ENCODE data around the gene FHAD1.

Gene FHAD1

DNA sequence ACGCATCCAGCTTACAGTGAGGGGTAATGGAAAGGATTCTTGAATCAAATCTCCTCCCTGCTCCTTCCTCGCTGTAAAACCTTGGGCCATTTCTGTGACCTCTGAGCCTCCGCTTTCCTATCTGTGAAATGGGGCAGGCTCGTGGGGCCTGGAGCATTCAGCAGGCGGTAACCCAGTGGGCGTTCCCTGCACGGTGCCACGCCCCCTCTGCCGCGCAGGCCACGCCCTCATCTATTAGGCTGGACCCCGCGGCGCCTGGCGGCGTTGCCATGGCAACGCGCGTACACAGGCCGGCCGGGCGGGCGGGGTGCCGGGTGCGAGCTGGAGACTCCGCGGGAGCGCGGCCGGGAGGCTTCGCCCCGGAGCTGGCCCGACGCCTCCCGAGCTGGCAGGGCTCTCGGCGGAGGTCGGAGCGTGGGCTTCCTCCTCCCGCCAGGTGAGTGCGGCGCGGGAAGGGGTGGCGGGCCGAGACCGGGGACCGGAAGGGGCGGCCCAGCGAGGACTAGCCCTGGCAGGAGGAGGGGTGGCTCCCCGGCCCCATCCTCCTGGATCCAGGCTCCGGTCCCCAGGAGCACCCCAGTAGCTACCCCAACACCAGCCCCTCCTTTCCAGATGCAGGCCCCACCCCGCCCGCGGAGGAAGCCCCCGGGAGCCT lies at the start of gene FHAD1:
TSS of gene FHAD1 (plus strand) at position 264 of the 655 bp plus-strand sequence. CDS start 4,562 bp downstream, outside the sequence.
- DNase-seq, result peak; percentile 55

DNA sequence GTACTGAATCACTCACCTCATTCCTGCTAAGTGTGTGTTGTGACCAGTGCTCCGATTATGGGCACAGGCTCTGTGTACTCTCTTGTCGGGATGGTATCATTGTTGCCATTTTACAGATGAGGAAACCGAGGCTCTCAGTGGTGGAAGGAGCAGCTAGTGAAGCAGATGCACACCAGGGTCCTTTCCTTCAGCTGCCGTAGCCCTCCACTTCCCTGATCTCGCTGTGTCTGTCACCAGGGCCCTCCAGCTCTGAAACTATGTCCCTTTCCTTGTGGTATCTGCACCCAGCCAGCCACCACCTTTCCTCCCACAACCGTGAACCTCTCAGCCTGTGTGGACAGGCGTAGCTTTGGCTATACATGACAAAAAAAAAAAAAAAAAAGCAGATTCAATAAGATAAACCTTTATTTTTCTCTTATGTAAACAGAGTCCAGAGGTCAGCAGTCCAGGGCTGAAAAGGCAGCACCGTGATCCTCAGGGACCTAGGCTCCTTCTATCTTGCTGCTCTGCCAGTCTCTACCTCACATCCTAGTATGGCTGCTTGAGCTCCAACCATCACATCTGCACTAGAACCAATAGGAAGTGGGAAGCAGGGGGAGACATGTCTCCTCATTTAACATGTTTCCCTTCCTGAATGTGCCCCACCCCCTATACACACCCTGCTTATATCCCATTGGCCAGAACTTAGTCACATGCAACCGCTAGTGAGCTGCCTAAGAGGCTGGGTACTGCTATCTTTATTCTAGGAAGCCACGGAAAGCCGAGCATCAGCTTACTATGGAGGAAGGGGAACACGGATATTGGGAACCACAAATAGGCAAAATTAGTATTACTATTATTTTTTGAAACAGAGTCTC lies 49.2 kb upstream of the FHAD1 start:
- no peak for DNase-seq

GRCh38 chr1:15198684-15199083 lies 48.3 kb upstream of the FHAD1 start:
- DNase-seq, result no peak

DNA sequence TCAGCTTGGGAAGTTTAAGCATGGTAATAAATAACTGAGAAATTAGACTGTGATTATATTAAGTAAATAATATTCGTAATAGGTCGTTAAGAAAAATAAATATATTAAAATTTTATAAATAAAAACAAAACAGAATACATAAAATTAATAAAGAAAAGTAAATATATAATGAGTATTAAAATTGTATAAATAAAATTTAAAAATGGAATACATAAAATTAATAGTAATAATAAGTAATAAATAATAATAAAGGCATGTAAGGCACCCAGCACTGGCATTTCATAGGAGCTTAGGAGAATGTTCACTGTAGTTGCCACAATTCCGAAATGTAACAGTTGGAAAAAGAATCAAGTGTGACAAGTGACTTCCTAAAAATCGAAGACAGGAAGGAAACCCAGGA lies 45.8 kb upstream of the FHAD1 start:
- no peak for DNase-seq

DNA sequence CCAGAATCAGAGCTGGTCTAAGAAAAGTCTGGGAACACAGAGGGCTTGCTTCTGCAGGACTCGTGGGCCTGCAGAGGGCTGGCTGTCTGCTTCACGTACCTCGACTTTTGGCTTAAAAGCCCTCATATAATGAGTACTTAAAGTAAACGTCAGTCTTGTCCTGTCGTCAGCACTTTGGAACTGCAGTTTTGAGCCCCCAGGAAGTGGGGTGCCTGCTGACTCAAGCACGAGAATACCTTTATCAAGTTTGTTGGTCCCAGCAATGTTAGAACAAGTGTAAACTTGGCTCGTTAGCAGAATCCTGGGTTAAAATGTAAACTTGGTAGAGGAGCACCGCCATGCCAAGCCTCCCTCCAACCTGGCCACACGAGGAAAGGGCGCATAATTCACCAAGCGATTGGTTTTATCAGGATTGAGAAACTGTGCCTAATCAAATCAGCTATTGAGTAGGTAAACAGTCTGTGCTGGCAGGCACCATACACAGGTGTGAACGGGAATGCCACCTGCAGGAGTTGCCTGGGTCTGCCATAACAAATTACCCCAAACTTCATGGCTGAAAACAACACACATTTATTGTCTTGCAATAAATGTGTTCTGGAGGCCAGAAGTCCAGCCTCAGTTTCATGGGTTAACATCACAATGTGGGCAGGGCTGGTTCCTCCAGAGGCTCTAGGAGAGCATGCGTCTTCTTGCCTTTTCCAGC lies 45.0 kb upstream of the FHAD1 start:
- no peak for DNase-seq

- no peak for DNase-seq
Observed at GRCh38 chr1:15204931-15205330, 42.1 kb upstream of the FHAD1 start.

GRCh38 chr1:15205586-15206346 lies 41.3 kb upstream of the FHAD1 start:
- no peak for DNase-seq

DNA sequence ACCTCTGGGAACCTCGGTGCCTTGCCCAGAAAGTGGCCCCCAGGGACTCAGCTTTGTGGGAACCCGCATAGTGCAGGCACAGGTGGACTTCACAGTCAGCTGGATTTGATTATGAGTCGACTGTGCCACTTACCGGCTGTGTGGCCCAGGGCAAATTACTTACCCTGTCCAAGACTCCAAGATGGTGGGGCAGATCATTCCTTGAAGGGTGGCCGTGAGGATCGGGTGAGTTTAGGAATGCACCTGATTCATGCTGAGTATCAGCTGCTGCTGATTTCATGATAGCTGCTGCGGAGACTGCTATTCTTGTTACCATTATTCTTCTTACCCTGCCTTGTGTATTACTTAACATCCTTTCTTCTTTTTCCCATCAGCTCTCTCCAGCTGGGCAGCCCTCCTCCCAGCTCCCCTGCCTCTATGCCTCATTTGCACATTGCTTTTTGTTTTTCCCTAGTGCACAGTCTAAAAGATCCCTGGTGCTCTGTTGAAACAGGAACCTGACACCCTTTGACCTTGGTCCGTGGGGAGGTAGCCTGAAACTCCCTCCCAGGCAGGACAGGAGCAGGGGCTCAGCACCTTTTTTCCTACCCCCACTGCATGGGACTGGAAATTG lies 40.5 kb upstream of the FHAD1 start:
- DNase-seq, result no peak

- peak; percentile 73 for DNase-seq
Observed at GRCh38 chr1:15207031-15207828, 39.8 kb upstream of the FHAD1 start.

DNA sequence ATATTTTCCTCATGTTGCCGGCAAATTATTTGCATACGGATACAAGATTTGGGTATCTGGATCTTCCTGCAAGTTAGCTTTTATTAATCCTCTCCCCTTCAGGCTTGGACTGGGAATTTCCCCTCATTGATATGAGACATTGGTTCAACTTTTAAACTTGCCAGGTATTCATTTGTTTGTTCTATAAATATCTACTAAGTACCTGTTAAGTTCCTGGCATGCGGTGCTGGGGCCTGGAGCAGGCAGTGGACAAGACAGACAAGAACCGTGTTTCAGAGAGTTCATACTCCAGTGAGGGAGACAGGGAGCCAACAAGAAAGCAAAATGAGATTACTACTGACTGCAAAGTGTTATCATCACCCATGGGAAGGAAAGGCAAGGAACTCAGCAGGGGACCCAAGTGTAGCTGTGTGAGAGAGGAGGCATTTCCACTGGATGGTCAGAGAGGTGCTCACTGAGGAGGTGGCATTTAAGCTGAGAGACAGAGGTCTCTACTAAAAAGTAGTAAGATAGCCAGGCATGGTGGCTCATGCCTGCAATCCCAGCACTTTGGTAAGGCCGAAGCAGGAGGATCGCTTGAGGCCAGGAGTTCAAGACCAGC lies 39.1 kb upstream of the FHAD1 start:
- DNase-seq, result no peak

- no peak for DNase-seq
Observed at GRCh38 chr1:15210651-15211375, 36.2 kb upstream of the FHAD1 start.

DNA sequence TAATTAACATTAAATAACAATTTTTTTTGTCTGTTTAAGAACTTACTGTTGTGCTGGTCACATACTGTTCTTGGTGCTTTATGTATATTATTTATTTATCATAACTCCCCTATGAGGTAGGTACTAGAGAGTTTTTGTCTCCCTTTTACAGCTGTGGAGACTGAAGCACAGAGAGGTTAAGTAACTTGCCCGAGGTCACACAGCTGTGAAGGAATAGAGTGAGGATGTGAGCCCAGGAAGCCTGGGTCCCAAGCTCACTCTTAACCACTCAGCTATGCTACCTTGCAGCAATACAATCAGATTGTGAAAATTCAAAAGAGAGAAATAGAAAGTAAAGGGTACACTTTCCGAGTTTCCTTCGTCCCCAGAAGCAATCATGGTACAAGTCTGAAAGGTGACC lies 35.6 kb upstream of the FHAD1 start:
- no peak for DNase-seq

DNA sequence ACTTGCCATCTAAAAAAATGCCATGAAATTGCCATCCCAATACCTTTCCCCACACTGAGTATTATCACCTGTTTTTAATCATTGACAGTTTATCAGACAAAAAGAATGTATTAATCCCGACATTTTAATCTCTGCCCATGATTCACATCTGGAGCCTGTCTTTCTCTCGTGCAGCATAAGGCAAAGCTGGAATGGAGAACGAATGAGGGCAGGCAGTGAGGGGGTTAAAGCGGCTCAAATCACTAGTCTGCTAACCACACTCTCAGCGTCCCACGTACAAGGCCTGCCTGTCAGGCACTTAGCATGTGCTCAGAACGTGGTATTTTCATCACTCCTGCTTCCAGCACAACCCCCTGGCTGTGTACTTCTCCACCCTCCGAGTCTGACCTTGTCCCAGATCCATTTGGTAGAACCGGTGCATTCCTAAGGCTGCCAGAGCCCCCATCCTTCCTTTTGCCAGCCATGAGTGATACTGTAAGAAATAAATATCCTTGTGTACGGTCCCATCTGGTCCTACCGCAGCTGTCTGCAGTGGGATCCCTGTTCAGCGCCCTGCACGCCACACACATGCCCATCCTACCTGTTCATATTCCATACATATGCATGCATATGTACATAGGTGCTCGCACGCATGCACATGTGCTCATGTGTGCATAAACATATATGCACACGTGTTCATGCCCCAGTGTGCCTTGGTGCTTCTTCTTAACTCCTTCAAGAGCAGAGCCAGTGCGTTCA lies 34.6 kb upstream of the FHAD1 start:
- no peak for DNase-seq

- DNase-seq, result no peak
Observed at GRCh38 chr1:15212954-15213291, 34.1 kb upstream of the FHAD1 start.

- no peak for DNase-seq
Observed at GRCh38 chr1:15213341-15213821, 33.6 kb upstream of the FHAD1 start.

DNA sequence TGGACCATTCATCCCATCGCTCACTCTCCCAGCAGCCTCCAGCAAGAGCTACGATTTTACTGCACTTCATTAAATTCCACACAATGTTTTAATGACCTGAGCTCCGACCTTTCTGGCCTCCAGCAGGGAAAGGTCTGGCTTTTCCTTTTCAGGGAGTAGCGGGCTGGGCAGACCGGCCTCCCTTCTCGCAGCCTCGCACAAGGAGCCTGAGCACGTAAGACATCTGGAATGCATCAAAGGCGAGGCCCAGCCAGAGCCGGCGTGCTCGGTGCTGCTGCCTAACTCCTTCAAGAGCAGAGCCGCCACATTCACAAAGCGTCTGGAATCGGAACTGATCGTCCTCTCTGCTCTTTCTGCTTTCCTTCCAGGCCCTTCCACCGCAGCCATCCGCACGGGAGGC lies 32.5 kb upstream of the FHAD1 start:
- no peak for DNase-seq

DNA sequence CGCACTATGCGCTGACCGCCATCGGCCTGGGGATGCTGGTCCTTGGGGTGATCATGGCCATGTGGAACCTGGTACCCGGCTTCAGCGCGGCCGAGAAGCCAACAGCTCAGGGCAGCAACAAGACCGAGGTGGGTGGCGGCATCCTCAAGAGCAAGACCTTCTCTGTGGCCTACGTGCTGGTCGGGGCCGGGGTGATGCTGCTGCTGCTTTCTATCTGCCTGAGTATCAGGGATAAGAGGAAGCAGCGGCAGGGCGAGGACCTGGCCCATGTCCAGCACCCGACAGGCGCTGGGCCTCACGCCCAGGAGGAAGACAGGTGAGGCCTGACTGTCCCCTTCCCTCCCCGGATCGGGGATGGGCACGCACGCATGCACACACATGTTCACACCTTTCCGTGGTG lies 31.9 kb upstream of the FHAD1 start:
- no peak for DNase-seq

GRCh38 chr1:15217654-15218053 lies 29.4 kb upstream of the FHAD1 start:
- DNase-seq, result no peak
